HCT116 (cell line): ENCODE results near the gene CDK4. TPM values are rescaled to one million over a fixed set of nuclear protein-coding genes. Genes with fewer than 3 reads are reported as not detected.
A peak's percentile ranks its signal among the peaks of the same experiment; 100 is the strongest.

Experiments used
- ATAC-seq: fragments of 200-7000 bp; cut with Tn5 transposase; 2 replicates; pipeline ENCODE4 v1.9.1; 2020; ENCODE audit warnings: mild to moderate bottlenecking, moderate library complexity
- BruUV-seq: library from RNA; stranded (reverse); fragments of 400-500 nt; replicated peaks from 2 replicates; lab custom pipeline; 2021; lab: Mats Ljungman, UMichigan
- CTCF ChIA-PET: fragments of 300-600 bp; sonication (Branson Sonifier 250); formaldehyde crosslinking; loops from one replicate; lab custom pipeline; 2021; ENCODE audit warnings: antibody characterized with exemption; lab: Charles Lee
- POLR2A ChIA-PET: fragments of 300-600, 350-600 bp; sonication (Branson Sonifier 250); formaldehyde crosslinking; loops from one replicate; lab custom pipeline; 2021; ENCODE audit warnings: antibody characterized with exemption; lab: Charles Lee
- RAD21 ChIA-PET, 2 experiments: fragments of 300-600 bp; sonication (Branson Sonifier 250); formaldehyde crosslinking; loops; one replicate each; lab custom pipeline; 2023; ENCODE audit warnings: low total read pairs in 2 of 2; ENCODE audit not compliant: uncharacterized antibody in 2 of 2, unreplicated experiment in 2 of 2, low non-redundant PET in 1 of 2; lab: Charles Lee
- DNase-seq: peaks from one replicate; pipeline ENCODE4 v3.0.0-alpha.2; 2010; ENCODE audit warnings: low read depth, low spot score
- H2AFZ ChIP-seq: fragments of 200-600 bp; shearing (Covaris generic), sonication (generic); 2 replicates; pipeline ENCODE4 v1.6.1; 2017; ENCODE audit warnings: low read depth, mixed run types, mixed read lengths, antibody characterized with exemption, low read length; ENCODE audit not compliant: poor library complexity, severe bottlenecking
- H3K27ac ChIP-seq: 2 replicates; pipeline ENCODE4 v1.5.1; 2012; ENCODE audit warnings: low read depth, low read length
- H3K27me3 ChIP-seq: fragments of 200-600 bp; sonication (generic); 2 replicates; pipeline ENCODE4 v1.6.1; 2016; ENCODE audit warnings: mixed run types, low read length, mixed read lengths; ENCODE audit not compliant: insufficient read depth
- H3K36me3 ChIP-seq, 2 experiments: fragments of 200-500 bp in 1 of 2; fragments of 200-600 bp in 1 of 2; sonication (Bioruptor generic) in 1 of 2; sonication (generic) in 1 of 2; 2 replicates each; pipeline versions ENCODE4 v1.5.1 to v1.6.1; 2014 to 2016; ENCODE audit warnings: low read length in 2 of 2, inconsistent platforms in 1 of 2, mixed read lengths in 1 of 2, mixed run types in 1 of 2; ENCODE audit not compliant: insufficient read depth in 2 of 2, control insufficient read depth in 1 of 2
- H3K4me1 ChIP-seq, 2 experiments: fragments of 200-600 bp in 1 of 2; sonication (generic) in 1 of 2; 2 replicates each; pipeline versions ENCODE4 v1.5.1 to v1.6.1; 2012 to 2017; ENCODE audit warnings: low read length in 2 of 2, inconsistent platforms in 1 of 2, mild to moderate bottlenecking in 1 of 2, mixed read lengths in 1 of 2, mixed run types in 1 of 2, moderate library complexity in 1 of 2; ENCODE audit not compliant: insufficient read depth in 2 of 2, control insufficient read depth in 1 of 2
- H3K4me2 ChIP-seq: fragments of 200-600 bp; sonication (generic); 2 replicates; pipeline ENCODE4 v1.6.1; 2017; ENCODE audit warnings: mixed run types, low read length, mixed read lengths
- H3K4me3 ChIP-seq, 2 experiments: fragments of 200-600 bp in 1 of 2; sonication (generic) in 1 of 2; replicated peaks in 1 of 2; 2 replicates each; pipeline ENCODE4 v1.5.1; 2011 to 2016; ENCODE audit warnings: low read length in 2 of 2, control low read depth in 1 of 2, low read depth in 1 of 2, mild to moderate bottlenecking in 1 of 2, mixed read lengths in 1 of 2, mixed run types in 1 of 2
- H3K79me2 ChIP-seq: fragments of 200-600 bp; sonication (generic); 2 replicates; pipeline ENCODE4 v1.6.1; 2017; ENCODE audit warnings: mild to moderate bottlenecking, mixed run types, low read length, moderate library complexity, mixed read lengths; ENCODE audit not compliant: insufficient read depth
- H3K9ac ChIP-seq: fragments of 200-600 bp; sonication (generic); 2 replicates; pipeline ENCODE4 v1.6.1; 2016; ENCODE audit warnings: low read length, mixed read lengths
- H3K9me2 ChIP-seq: fragments of 200-600 bp; sonication (generic), shearing (Covaris generic); 2 replicates; pipeline ENCODE4 v1.6.1; 2017; ENCODE audit warnings: mixed run types, mild to moderate bottlenecking, moderate library complexity; ENCODE audit not compliant: insufficient read depth
- H3K9me3 ChIP-seq, 2 experiments: fragments of 200-500 bp in 1 of 2; fragments of 200-600 bp in 1 of 2; sonication (Bioruptor generic) in 1 of 2; sonication (generic) in 1 of 2; 2 replicates each; pipeline ENCODE4 v1.6.1; 2014 to 2017; ENCODE audit warnings: low read length in 2 of 2, mixed read lengths in 2 of 2, inconsistent platforms in 1 of 2, low read depth in 1 of 2, mild to moderate bottlenecking in 1 of 2, mixed run types in 1 of 2, moderate library complexity in 1 of 2; ENCODE audit not compliant: control insufficient read depth in 1 of 2, insufficient read depth in 1 of 2
- H4K20me1 ChIP-seq: fragments of 200-600 bp; sonication (generic), shearing (Covaris generic); 2 replicates; pipeline ENCODE4 v1.6.1; 2017; ENCODE audit warnings: mixed run types, mild to moderate bottlenecking, moderate library complexity; ENCODE audit not compliant: insufficient read depth
- CEBPB ChIP-seq: IDR thresholded peaks from 2 replicates; pipeline ENCODE4 v1.6.1; 2012; ENCODE audit warnings: low read depth
- ELF1 ChIP-seq: IDR thresholded peaks from 2 replicates; pipeline ENCODE4 v1.6.1; 2012; ENCODE audit warnings: low read depth, borderline replicate concordance
- EZH2 ChIP-seq: fragments of 200-600 bp; sonication (generic); IDR thresholded peaks from 2 replicates; pipeline ENCODE4 v1.6.1; 2017; ENCODE audit warnings: antibody characterized with exemption, mixed run types
- FOSL1 ChIP-seq: IDR thresholded peaks from 2 replicates; pipeline ENCODE4 v1.6.1; 2012; ENCODE audit warnings: low read depth
- JUND ChIP-seq: IDR thresholded peaks from 2 replicates; pipeline ENCODE4 v1.6.1; 2012
- POLR2AphosphoS5 ChIP-seq: IDR thresholded peaks from 2 replicates; pipeline ENCODE4 v1.6.1; 2011; ENCODE audit warnings: mild to moderate bottlenecking, low read depth, low read length, moderate library complexity
- RAD21 ChIP-seq: IDR thresholded peaks from 2 replicates; pipeline ENCODE4 v1.6.1; 2012; ENCODE audit warnings: low read depth, mild to moderate bottlenecking
- SIN3A ChIP-seq: IDR thresholded peaks from 2 replicates; pipeline ENCODE4 v1.6.1; 2012; ENCODE audit warnings: low read depth
- TCF7L2 ChIP-seq: IDR thresholded peaks from 2 replicates; pipeline ENCODE4 v1.7.0; 2011; ENCODE audit warnings: borderline replicate concordance, inconsistent platforms; ENCODE audit not compliant: insufficient read depth, insufficient read length; ENCODE audit errors: extremely low read depth
- ZFX ChIP-seq: fragments of 450-650 bp; IDR thresholded peaks from 2 replicates; pipeline ENCODE4 v1.6.1; 2017
- ZNF274 ChIP-seq: fragments of 200-500 bp; sonication (Bioruptor generic); IDR thresholded peaks from 2 replicates; pipeline ENCODE4 v1.6.1; 2014; ENCODE audit warnings: mild to moderate bottlenecking, low read depth, low read length, inconsistent platforms
- intact Hi-C: fragments of 100-400 bp; cut with micrococcal nuclease; formaldehyde crosslinking; loops from 2 replicates; pipeline ENCODE4 v1.10.0; 2022
- total RNA-seq: library from RNA; stranded (reverse); gene quantifications from one replicate; pipeline ENCODE4 v1.2.1, GENCODE V29; 2021; ENCODE audit not compliant: unreplicated experiment
- TF ChIP-seq, protein P1 (sequence below): IDR thresholded peaks from 2 replicates; pipeline ENCODE4 v1.6.1; 2011; ENCODE audit warnings: mild to moderate bottlenecking, low read length, moderate library complexity; ENCODE audit not compliant: insufficient replicate concordance; ENCODE audit errors: extremely low read depth

The CDK4 gene
- total RNA-seq, 1 experiment from 2014 or later: 206 TPM

DNA sequence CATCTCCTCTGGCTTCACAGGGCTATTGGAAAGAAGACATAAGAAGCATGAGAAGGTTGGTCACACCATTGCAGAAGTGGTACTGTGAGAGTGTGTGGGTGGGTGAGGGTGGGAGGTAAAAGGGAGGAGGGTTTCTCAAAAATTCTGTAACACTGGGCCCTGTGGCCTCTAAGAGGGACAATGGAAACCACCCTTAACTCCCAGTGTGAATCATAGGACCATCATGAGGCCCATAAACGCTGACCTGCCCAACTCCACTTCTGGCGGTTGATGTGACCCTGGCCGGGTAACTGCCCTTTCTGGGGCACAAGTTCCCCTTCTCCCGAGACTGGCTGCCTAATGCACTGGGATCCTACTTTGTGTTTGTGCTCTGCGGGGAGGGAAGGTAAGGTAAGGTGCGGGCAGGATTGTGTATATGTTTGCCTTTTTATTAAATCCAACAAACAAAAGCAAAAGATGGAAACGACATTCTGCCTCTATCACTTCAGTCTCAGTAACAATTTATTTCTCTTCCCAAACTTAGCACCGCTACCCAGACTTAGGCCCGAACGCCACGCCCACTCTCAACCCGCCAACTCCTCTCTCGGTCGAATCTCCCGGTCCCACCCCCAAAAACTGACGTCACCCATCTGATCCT, 19.2 kb upstream of the CDK4 start:
- RAD21 ChIA-PET: interaction anchor here in 1 of 2 experiments (1.0 kb wide), 1 partner anchor 11 kb away, joined by 3 read pairs; the partner anchor contains the start of gene TSFM
- Histone ChIP-seq H3K79me2 (peaks cover 25% of the 10 kb centered on the region), H3K4me1 (peaks cover 14 to 33% of the 10 kb centered on the region in 2 experiments), H3K9me2 (no peaks in the 10 kb centered on the region), H3K27ac (peak overlapping the region; percentile 93), H3K27me3 (no peaks in the 10 kb centered on the region), H3K36me3 (peaks cover 6 to 27% of the 10 kb centered on the region in 2 experiments; a peak in 3 of 4 replicates), H4K20me1 (no peaks in the 10 kb centered on the region), H3K4me2 (peak overlapping the region; percentile 88), H3K9ac (peak overlapping the region; percentile 97), H2AFZ (no peak overlapping the region), H3K4me3 (peak overlapping the region; percentile 91 to 97), H3K9me3 (no peaks in the 10 kb centered on the region)
- intact Hi-C loops: no loop called here
- CTCF ChIA-PET: interaction anchor here (0.9 to 1.0 kb wide), 2 partner anchors 12 to 188 kb away, joined by 3 to 5 read pairs; no protein-coding TSS in a partner anchor
- POLR2A ChIA-PET: interaction anchor here (0.6 to 1.2 kb wide), 3 partner anchors 9 to 392 kb away, joined by 3 to 6 read pairs (median 3); no protein-coding TSS in a partner anchor
- ATAC-seq (peak; percentile 73), DNase-seq (peak; percentile 89)
- no peak for TF ChIP-seq EZH2
- TF ChIP-seq, protein P1, sequence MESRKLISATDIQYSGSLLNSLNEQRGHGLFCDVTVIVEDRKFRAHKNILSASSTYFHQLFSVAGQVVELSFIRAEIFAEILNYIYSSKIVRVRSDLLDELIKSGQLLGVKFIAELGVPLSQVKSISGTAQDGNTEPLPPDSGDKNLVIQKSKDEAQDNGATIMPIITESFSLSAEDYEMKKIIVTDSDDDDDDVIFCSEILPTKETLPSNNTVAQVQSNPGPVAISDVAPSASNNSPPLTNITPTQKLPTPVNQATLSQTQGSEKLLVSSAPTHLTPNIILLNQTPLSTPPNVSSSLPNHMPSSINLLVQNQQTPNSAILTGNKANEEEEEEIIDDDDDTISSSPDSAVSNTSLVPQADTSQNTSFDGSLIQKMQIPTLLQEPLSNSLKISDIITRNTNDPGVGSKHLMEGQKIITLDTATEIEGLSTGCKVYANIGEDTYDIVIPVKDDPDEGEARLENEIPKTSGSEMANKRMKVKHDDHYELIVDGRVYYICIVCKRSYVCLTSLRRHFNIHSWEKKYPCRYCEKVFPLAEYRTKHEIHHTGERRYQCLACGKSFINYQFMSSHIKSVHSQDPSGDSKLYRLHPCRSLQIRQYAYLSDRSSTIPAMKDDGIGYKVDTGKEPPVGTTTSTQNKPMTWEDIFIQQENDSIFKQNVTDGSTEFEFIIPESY: no peak
- TSS peak; percentile 71 for BruUV-seq

DNA sequence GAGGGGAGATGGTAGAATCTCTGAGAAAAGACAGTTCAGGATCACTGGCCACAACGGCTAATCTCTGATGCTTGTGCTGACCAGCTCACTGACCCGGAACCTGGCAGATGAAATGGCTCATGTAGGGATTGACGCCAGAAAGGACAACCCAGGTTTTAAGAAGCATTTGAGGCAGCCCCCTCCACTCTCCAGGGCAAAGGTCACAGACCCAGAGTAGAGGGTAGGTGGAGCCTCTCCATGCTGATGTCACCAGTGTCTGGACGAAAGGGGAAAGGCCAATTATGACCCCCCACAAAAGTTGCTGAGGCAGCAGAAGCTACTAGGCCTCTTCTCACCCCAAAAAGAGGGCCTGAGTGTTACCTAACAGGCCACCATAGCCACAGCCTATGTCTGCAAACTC, 18.6 kb upstream of the CDK4 start:
- Histone ChIP-seq H3K4me3 (peak overlapping the region; percentile 91 to 97), H3K4me2 (peak overlapping the region; percentile 88), H3K36me3 (peaks cover 6 to 27% of the 10 kb centered on the region in 2 experiments; a peak in 3 of 4 replicates), H3K9me3 (no peaks in the 10 kb centered on the region), H3K79me2 (peaks cover 25% of the 10 kb centered on the region), H2AFZ (no peak overlapping the region), H3K9me2 (no peaks in the 10 kb centered on the region), H3K27me3 (no peaks in the 10 kb centered on the region), H4K20me1 (no peaks in the 10 kb centered on the region), H3K27ac (no peak overlapping the region), H3K4me1 (peaks cover 14 to 39% of the 10 kb centered on the region in 2 experiments), H3K9ac (peak overlapping the region; percentile 97)
- intact Hi-C loops: no loop called here
- POLR2A ChIA-PET: no interaction called here
- DNase-seq: no peak
- no TSS peak for BruUV-seq
- CTCF ChIA-PET: no interaction called here
- ATAC-seq: no peak
- RAD21 ChIA-PET: interaction anchor here in 1 of 2 experiments (0.5 kb wide), 1 partner anchor 10 kb away, joined by 3 read pairs; no protein-coding TSS in a partner anchor
- no peak for TF ChIP-seq SIN3A
- no peak for TF ChIP-seq ZNF274
- TF ChIP-seq TCF7L2: no peak
- no peak for TF ChIP-seq CEBPB
- TF ChIP-seq FOSL1: no peak
- TF ChIP-seq JUND: no peak
- TF ChIP-seq POLR2AphosphoS5: no peak
- no peak for TF ChIP-seq ELF1
- TF ChIP-seq RAD21: no peak
- TF ChIP-seq ZFX: no peak
